Measurements from ENCODE around the gene WNT2B. TPM values are rescaled to one million over a fixed set of nuclear protein-coding genes. Genes with fewer than 3 reads are reported as not detected.
"Not testable (repeated sequence)": the region's sequence is repeated elsewhere in the genome, so short reads cannot be mapped to it uniquely, and the experiment has no call there.

The WNT2B gene
- total RNA-seq, 2 donors from 2014 or later = 1.6 to 3.9 TPM

DNA sequence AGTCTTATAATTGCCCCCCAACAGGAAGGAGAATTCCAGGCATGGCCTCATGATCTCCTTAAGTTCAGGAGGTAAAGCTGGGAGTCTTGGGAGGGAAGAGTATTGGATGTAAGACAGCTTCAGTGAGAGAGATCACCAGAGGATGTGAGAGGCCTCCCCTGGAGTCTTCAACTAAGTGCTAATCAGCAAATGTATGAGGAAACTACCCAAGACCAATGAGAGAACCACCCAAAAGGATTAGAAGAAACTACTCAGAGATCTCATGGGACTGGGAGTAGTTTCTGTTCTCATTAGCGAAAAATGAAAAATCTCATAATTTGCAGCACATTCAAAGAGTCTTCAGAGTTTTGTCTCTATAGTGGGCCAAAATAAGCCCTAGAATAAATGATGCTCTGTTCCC, 36.6 kb upstream of the WNT2B start:
- H3K27ac ChIP-seq = no peak overlapping the region
- DNase-seq (no peak), ATAC-seq (no peak)
- H3K4me1 ChIP-seq = no peaks in the 10 kb centered on the region
- H3K4me3 ChIP-seq = no peak overlapping the region
- intact Hi-C loops (cut with DNase I) = no loop called here
- TF ChIP-seq POLR2A (IDR thresholded peaks at IDR 0.05) (no peak), CTCF (IDR thresholded peaks at IDR 0.05) (no peak)
- no peaks in the 10 kb centered on the region for H3K9me3 ChIP-seq
- 88 to 92% methylated on average over 1 of the region's 1 CpG for WGBS, 2 donors
- H3K27me3 ChIP-seq = no peaks in the 10 kb centered on the region
- H3K36me3 ChIP-seq (replicated peaks in 1 of 2; ENCODE audit: insufficient read depth in 1 of 2, low read depth in 2 of 2) = no peaks in the 10 kb centered on the region

DNA sequence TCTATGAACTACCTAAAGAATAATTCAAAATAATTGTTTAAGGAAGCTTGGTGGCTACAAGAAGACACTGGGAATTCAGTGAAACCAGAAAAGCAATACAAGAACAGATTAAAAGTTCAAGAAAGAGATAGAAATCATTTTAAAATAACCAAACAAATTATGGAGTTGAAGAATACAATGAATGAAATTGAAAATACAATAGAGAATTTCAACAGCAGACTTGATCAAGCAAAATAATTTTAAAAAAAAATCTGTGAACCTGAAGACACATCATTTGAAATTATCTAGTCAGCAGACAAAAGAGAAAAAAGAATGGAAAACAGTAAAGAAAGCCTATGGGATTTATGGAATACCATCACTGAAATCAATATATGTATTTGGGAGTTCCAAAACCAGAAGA, 31.2 kb upstream of the WNT2B start:
- Histone ChIP-seq H3K4me3 (no peak overlapping the region), H3K4me1 (no peaks in the 10 kb centered on the region), H3K9me3 (peaks cover 0 to 7% (median 0%) of the 10 kb centered on the region in 3 donors), H3K27ac (no peak overlapping the region), H3K36me3 (replicated peaks in 1 of 2; ENCODE audit: insufficient read depth in 1 of 2, low read depth in 2 of 2) (no peaks in the 10 kb centered on the region), H3K27me3 (no peaks in the 10 kb centered on the region)
- TF ChIP-seq POLR2A (IDR thresholded peaks at IDR 0.05) (no peak), CTCF (IDR thresholded peaks at IDR 0.05) (no peak)
- ATAC-seq = no peak
- intact Hi-C loops (cut with DNase I) = no loop called here
- no peak for DNase-seq

DNA sequence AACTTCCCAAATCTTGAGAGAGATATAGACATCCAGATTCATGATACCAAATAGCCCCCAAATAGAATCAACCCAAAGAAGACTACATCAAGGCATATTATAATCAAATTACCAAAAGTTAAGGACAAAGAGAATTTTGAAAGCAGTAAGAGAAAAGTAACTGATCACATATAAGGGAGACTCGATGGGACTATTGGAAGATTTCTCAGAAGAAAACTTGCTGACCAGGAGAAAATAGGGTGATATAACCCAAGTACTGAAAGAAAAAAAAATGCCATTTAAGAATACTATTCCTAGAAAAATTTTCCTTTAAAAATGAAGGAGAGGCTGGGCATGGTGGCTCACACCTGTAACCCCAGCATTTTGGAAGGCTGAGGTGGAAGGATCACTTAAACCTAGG, 30.5 kb upstream of the WNT2B start:
- intact Hi-C loops (cut with DNase I) = no loop called here
- Histone ChIP-seq H3K4me3 (no peak overlapping the region), H3K9me3 (peaks cover 0 to 7% (median 0%) of the 10 kb centered on the region in 3 donors), H3K36me3 (replicated peaks in 1 of 2; ENCODE audit: insufficient read depth in 1 of 2, low read depth in 2 of 2) (no peaks in the 10 kb centered on the region), H3K27ac (no peak overlapping the region), H3K27me3 (no peaks in the 10 kb centered on the region), H3K4me1 (no peaks in the 10 kb centered on the region)
- WGBS, 2 donors = 79 to 89% methylated on average over 1 of the region's 1 CpG
- DNase-seq (no peak), ATAC-seq (no peak)
- TF ChIP-seq CTCF (IDR thresholded peaks at IDR 0.05) (no peak), POLR2A (IDR thresholded peaks at IDR 0.05) (no peak)

- H3K27me3 ChIP-seq; H3K36me3 ChIP-seq (replicated peaks in 1 of 2; ENCODE audit: insufficient read depth in 1 of 2, low read depth in 2 of 2); intact Hi-C loops (cut with DNase I); H3K27ac ChIP-seq; DNase-seq; ATAC-seq; H3K4me1 ChIP-seq; H3K4me3 ChIP-seq; H3K9me3 ChIP-seq: not testable (repeated sequence)
- WGBS, 2 donors = 100% methylated on average over 1 of the region's 1 CpG
Observed at GRCh38 chr1:112486063-112486462, 22.7 kb upstream of the WNT2B start.

GRCh38 chr1:112487686-112488085, 21.1 kb upstream of the WNT2B start:
- not testable (repeated sequence) for ATAC-seq

DNA sequence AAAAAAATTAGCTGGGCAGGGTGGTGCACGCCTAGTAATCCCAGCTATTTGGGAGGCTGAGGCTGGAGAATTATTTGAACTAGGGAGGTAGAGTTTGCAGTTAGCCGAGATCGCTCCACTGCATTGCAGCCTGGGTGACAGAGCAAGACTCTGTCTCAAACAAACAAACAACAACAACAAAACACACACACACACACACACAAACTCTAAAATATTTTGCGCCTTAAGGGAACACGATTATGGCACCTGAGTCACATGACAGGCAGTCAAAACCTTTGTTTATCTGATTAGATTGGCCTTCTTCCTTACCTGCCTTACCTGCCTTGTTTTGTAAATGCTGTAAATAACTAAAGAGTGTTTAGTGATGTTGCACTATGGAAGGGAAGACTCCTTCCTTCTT, 20.6 kb upstream of the WNT2B start:
- Histone ChIP-seq H3K4me3 (no peak overlapping the region), H3K27me3 (no peaks in the 10 kb centered on the region), H3K4me1 (no peaks in the 10 kb centered on the region), H3K27ac (no peak overlapping the region), H3K36me3 (replicated peaks in 1 of 2; ENCODE audit: insufficient read depth in 1 of 2, low read depth in 2 of 2) (no peaks in the 10 kb centered on the region), H3K9me3 (no peaks in the 10 kb centered on the region)
- DNase-seq (no peak), ATAC-seq (no peak)
- 83 to 84% methylated on average over 5 of the region's 5 CpGs for WGBS, 2 donors
- TF ChIP-seq POLR2A (IDR thresholded peaks at IDR 0.05) (no peak), CTCF (IDR thresholded peaks at IDR 0.05) (no peak)
- intact Hi-C loops (cut with DNase I) = no loop called here

More at GRCh38 chr1:112487686-112488085, 21.1 kb upstream of the WNT2B start:
- intact Hi-C loops (cut with DNase I); H3K9me3 ChIP-seq; H3K27ac ChIP-seq; DNase-seq; H3K4me1 ChIP-seq; H3K27me3 ChIP-seq; H3K36me3 ChIP-seq (replicated peaks in 1 of 2; ENCODE audit: insufficient read depth in 1 of 2, low read depth in 2 of 2); H3K4me3 ChIP-seq: not testable (repeated sequence)
- WGBS, 2 donors = 84 to 87% methylated on average over 6 of the region's 6 CpGs
